Measurements from ENCODE around the gene YTHDF1. TPM values are rescaled to one million over a fixed set of nuclear protein-coding genes. Genes with fewer than 3 reads are reported as not detected.

The YTHDF1 gene
- total RNA-seq, 1 donor from 2014 or later: 43.3 TPM

DNA sequence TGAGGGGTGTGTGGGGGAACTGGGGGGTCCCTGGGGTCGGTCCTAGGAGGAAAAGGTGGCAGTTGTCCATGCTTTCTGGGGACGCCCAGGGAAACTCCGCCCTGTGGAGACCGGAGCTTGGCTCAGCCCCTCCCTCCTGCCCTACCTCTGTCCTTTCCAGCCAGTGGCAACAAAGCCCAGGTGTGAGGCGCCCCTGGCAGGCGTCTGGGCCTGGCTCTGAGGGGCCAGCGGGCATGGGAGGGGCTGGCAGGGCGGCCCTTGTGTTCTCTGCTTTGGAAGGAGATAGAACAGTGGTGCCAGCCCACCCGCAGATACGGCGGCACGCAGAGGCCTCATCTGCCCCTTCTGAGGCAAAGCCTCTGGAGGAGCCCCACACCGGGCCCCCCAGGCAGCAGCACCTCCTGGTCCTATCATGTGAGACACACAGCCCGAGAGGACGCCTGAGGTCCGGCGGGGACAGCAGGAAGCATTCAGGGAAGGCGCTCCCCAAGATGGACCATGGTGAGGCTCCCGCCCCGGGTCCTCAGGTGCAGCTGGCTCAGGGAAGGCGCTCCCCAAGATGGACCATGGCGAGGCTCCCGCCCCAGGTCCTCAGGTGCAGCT lies 47.9 kb downstream of the YTHDF1 start:
- Mint-ChIP-seq H3K4me3 (ENCODE audit: unreplicated experiment) (no peak overlapping the region), H3K27me3 (ENCODE audit: unreplicated experiment) (peaks cover 12% of the 10 kb centered on the region), H3K27ac (ENCODE audit: unreplicated experiment) (no peak overlapping the region), H3K4me1 (ENCODE audit: low read depth, unreplicated experiment) (peaks cover 8% of the 10 kb centered on the region), H3K9me3 (ENCODE audit: unreplicated experiment) (peaks cover 7% of the 10 kb centered on the region), H3K36me3 (ENCODE audit: unreplicated experiment) (no peaks in the 10 kb centered on the region)
- TF ChIP-seq, protein P1, sequence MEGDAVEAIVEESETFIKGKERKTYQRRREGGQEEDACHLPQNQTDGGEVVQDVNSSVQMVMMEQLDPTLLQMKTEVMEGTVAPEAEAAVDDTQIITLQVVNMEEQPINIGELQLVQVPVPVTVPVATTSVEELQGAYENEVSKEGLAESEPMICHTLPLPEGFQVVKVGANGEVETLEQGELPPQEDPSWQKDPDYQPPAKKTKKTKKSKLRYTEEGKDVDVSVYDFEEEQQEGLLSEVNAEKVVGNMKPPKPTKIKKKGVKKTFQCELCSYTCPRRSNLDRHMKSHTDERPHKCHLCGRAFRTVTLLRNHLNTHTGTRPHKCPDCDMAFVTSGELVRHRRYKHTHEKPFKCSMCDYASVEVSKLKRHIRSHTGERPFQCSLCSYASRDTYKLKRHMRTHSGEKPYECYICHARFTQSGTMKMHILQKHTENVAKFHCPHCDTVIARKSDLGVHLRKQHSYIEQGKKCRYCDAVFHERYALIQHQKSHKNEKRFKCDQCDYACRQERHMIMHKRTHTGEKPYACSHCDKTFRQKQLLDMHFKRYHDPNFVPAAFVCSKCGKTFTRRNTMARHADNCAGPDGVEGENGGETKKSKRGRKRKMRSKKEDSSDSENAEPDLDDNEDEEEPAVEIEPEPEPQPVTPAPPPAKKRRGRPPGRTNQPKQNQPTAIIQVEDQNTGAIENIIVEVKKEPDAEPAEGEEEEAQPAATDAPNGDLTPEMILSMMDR (IDR thresholded peaks at IDR 0.05; ENCODE audit: partially characterized antibody, unreplicated experiment): no peak
- DNase-seq: peak; percentile 17

DNA sequence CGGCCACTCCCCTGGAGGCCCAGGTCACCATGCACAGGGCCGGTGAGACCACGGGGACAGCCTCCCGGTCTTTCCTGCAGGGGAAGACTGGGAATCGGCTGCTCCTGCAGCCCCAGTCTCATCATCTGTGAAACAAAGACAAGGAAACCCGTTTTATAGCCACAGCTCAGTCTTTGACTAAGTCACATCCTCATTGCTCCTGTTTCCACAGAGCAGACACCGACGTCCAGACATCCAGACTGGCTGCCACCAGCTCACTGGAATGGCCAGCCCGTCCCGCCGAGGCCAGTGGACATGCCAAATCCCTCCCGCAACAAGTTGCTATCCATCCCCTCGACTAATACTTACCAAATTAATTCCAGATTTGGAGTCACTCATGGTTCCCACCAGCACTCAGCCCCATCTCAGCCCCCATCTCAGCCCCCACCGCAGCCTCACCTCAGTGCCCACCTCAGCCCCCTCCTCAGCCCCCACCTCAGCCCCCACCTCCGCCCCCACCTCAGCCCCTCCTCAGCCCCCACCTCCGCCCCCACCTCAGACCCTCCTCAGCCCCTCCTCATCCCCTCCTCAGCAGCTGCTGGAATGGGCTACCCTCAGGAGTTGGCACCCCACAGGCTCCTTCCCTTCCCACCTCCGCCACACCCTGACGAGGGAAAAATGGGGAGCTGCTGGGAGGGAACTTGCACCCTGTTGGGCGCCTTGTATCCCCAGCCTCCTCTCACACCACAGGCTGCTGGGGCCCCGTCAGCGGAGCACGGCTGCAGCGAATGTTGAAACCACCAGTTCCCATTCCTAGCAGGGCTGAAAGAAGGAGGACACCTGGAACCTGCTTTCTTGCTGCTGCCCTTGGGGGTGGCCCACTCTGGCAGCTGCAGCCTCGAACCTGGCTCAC lies 48.7 kb downstream of the YTHDF1 start:
- DNase-seq: peak; percentile 58
- Mint-ChIP-seq H3K27me3 (ENCODE audit: unreplicated experiment) (peaks cover 12% of the 10 kb centered on the region), H3K4me3 (ENCODE audit: unreplicated experiment) (no peak overlapping the region), H3K36me3 (ENCODE audit: unreplicated experiment) (no peaks in the 10 kb centered on the region), H3K4me1 (ENCODE audit: low read depth, unreplicated experiment) (peaks cover 11% of the 10 kb centered on the region), H3K27ac (ENCODE audit: unreplicated experiment) (no peak overlapping the region), H3K9me3 (ENCODE audit: unreplicated experiment) (peaks cover 9% of the 10 kb centered on the region)
- TF ChIP-seq, protein P1 (IDR thresholded peaks at IDR 0.05; ENCODE audit: partially characterized antibody, unreplicated experiment): no peak

DNA sequence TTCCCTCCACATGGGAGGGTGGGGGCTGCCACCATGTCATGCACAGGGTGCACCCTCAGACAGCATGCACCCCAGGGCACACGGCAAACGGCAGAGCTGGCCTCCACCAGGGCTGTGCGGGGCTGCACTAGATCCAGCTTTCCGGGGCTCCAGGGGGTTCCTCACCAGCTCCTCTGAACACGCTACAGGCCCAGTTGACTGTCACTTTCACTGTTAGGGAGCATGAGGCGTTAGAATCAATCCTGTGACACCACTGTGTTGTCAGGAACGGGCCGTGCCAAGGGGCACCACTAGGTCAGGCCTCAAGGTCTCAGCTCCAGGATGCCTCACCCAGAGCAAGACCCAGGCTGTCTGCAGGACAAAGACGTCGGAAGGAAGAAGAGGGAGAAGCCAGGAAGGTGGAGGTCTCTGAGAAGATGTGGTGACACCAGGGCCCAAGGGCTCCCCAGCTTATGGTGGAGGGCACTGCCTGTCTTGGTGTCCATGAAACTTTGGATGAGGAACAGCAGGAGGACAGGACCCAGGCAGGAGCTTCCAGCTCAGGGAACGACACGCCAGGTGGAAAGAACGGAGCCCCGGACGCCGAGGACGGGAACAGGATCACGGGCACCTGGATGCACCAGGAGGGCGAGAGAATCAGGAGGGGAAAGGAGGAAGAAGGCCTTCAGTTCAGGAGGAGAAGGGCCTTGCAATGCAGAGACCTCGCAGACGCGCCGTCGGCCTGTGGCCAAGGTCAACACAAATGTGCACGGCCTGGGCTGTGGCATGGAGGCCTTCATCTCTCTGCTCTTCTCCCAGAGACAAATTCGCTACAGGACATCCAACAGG lies 49.5 kb downstream of the YTHDF1 start:
- Mint-ChIP-seq H3K4me1 (ENCODE audit: low read depth, unreplicated experiment) (peaks cover 10% of the 10 kb centered on the region), H3K4me3 (ENCODE audit: unreplicated experiment) (no peak overlapping the region), H3K9me3 (ENCODE audit: unreplicated experiment) (peaks cover 11% of the 10 kb centered on the region), H3K36me3 (ENCODE audit: unreplicated experiment) (peaks cover 4% of the 10 kb centered on the region), H3K27ac (ENCODE audit: unreplicated experiment) (no peak overlapping the region), H3K27me3 (ENCODE audit: unreplicated experiment) (peaks cover 7% of the 10 kb centered on the region)
- TF ChIP-seq, protein P1 (IDR thresholded peaks at IDR 0.05; ENCODE audit: partially characterized antibody, unreplicated experiment): no peak
- DNase-seq: peak; percentile 9

DNA sequence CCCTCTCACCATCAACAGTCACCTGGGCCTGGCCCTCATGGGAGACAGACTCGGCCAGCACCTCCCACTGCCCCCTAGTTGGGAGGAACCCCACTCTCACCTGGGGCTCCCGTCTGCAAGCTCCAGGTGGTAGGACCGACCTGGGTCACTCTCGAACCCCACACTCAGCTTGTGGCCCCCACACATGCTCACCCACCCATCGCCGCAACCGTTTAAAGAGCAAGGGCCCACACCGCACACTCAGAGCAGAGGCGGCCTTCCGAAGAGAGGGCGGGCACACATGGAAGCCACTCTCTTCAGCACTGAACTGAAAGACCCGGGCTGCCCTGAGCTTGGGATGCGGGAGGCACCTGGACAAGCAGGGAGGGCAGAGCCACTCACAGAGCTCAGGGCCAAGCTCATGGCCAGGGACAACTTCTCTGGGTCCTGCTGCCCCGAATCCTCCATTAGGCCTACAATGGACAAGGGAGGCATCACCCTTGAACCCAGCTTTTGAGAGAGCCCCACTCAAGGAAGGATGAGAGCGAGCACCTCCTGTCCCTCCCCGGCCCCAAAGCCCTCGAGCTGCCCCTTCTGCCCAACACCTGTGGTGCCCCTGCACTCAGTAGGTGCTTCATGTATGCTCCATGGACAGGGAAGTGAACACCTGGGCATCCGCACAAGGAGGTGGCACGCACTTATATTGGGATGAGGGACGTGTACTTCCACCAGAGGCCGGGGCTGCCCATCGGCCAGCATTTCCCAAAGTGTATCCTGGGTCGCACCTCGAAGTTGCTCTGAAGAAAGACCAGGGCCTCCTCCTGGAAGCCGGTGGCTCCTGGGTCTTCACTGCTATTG lies 50.4 kb downstream of the YTHDF1 start:
- no peak overlapping the region for H3K4me3 Mint-ChIP-seq (ENCODE audit: unreplicated experiment)
- peaks cover 5% of the 10 kb centered on the region for H3K27me3 Mint-ChIP-seq (ENCODE audit: unreplicated experiment)
- peak; percentile 15 for DNase-seq
- TF ChIP-seq, protein P1 (IDR thresholded peaks at IDR 0.05; ENCODE audit: partially characterized antibody, unreplicated experiment): no peak
- H3K4me1 Mint-ChIP-seq (ENCODE audit: low read depth, unreplicated experiment): peaks cover 11% of the 10 kb centered on the region
- peaks cover 14% of the 10 kb centered on the region for H3K9me3 Mint-ChIP-seq (ENCODE audit: unreplicated experiment)
- H3K27ac Mint-ChIP-seq (ENCODE audit: unreplicated experiment): no peak overlapping the region
- peaks cover 5% of the 10 kb centered on the region for H3K36me3 Mint-ChIP-seq (ENCODE audit: unreplicated experiment)
